GM19240 (cell line): ENCODE measurements around the gene SCD.
"Not testable (repeated sequence)": the region's sequence is repeated elsewhere in the genome, so short reads cannot be mapped to it uniquely, and the experiment has no call there.

Experiments
- DNase-seq: peaks from one replicate; pipeline ENCODE4 v3.0.0; 2011; ENCODE audit warnings: low spot score; ENCODE audit not compliant: insufficient read length

The SCD gene

DNA sequence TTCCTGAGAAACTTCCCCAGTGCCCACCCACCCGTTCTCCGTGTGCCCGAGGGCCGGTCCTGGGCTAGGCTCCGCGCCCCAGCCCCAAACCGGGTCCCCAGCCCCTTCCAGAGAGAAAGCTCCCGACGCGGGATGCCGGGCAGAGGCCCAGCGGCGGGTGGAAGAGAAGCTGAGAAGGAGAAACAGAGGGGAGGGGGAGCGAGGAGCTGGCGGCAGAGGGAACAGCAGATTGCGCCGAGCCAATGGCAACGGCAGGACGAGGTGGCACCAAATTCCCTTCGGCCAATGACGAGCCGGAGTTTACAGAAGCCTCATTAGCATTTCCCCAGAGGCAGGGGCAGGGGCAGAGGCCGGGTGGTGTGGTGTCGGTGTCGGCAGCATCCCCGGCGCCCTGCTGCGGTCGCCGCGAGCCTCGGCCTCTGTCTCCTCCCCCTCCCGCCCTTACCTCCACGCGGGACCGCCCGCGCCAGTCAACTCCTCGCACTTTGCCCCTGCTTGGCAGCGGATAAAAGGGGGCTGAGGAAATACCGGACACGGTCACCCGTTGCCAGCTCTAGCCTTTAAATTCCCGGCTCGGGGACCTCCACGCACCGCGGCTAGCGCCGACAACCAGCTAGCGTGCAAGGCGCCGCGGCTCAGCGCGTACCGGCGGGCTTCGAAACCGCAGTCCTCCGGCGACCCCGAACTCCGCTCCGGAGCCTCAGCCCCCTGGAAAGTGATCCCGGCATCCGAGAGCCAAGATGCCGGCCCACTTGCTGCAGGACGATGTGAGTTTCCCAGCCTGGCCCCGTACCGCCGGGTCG is at the start of gene SCD:
TSS of gene SCD (plus strand) at position 469 of the 803 bp plus-strand sequence. CDS start at position 741, 272 bp downstream.
- peak; percentile 76 for DNase-seq

GRCh38 chr10:100297242-100297641 is 49.8 kb upstream of the SCD start:
- no peak for DNase-seq

- DNase-seq = not testable (repeated sequence)
Measured at GRCh38 chr10:100301123-100301522, 45.9 kb upstream of the SCD start.

DNA sequence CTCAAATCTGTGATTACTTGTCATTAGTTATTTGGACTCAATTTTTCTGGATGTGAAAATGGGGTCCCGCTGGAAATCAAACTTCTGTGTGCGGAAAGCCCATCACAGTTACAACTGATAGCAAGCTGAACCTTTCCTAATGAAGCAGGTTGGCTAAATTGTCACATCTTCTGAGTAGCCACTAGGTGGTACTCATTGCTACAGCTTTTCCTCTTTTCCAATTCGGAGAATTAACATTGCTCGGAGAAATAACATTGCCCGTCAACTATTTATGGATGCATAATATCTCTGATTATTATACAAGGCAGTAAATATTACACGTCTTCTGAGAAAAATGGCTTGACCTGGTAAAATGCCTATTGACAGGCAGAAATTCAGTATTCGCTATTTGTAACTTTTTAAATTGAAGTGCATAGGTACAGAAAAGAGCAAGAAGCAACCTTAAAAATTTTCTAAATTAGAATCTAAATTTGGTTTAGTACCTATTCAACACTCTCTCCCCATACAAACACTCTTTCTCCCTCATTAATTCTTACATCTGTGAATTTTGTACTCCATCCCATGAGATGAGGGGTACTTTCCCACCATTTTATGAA is 43.2 kb upstream of the SCD start:
- no peak for DNase-seq

DNA sequence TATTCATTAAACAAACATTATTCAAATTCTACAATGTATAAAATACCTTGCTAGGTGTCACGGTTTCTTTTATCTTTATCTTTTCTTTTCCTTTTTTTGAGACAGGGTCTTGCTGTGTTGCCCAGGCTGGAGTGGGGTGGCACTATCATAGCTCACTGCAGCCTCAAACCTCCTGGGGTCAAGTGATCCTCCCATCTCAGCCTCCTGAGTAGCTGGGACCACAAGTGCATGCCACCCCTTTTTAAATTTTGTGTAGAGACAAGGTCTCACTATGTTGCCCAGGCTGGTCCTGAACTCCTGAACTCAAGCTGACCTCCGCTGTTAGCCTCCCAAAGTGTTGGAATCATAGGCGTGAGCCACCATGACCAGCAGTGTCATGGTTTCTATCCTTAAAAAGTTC is 42.6 kb upstream of the SCD start:
- no peak for DNase-seq

DNA sequence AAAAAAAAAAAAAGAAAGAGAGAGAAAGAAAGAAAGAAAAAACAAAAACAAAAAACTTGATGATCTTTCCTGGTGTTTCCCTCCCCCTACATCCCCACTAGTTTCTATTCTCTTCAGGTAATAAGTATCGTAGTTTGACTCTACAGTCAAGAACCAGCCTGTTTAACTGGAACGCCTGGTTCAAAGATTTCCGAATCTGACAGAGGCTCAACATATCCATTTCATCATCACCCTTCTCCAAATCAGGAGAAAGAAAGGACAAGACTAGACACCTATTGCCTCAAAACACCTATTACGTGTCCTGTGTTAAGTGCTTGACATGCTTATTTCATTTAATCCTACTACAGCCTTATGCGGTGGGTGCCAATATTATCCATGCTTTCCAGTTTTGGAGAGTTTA is 40.2 kb upstream of the SCD start:
- DNase-seq = no peak

DNA sequence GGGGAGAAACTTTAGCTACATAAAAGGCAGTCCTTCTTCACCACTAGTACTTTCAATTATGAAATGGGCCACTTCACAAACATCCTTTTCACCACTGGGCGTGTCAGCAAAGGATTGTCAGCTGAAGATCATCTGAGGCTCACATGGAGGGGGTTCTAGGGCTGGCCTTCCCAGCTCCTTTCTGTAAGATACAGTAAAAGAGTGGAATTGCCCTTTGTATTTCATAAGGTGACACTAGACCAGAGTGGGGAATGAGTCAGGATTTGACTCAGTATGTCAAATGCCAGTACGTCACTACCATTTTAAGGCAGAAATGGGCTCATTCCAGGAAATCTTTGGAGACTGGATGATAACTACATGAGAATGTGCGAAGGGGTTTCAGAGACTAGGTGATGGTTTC is 39.3 kb upstream of the SCD start:
- no peak for DNase-seq

DNA sequence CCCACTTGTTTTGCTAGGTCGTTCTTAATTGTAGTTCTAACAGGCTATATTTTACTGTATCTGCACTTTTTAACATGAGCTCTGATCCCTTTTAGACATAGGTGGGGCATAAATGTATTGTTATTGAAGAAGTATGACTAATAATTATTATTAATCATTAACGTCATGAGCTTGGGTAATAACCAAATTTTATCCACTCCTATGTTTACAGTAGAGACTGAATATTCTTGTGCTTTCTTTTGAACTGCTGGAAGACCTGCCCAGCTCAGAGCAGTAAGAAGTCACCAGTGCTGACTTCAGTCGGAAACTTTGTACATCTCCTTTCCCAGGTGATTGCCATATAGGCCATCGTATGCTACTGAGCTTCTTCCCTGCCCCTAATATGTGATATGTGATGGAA is 35.7 kb upstream of the SCD start:
- no peak for DNase-seq

DNA sequence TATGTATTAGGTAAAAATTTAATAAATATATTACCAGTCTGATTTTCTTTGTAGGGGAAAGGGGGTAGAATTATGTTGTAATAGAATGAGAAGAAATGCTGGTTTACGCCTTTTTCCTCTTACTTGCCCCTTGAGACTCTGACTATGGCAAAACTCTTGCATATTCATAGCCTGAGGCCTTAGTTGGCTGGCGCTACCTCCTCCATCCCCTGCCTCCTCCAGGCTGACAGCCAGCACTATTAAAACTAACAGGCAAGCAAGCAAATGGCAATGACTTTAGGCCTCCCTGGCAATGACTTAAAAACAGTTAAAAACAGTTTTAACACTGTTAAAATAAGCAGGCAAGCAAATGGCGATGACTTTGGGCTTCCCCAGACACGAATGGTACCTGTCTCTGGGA is 31.4 kb upstream of the SCD start:
- DNase-seq = no peak

- no peak for DNase-seq
Measured at GRCh38 chr10:100318207-100318606, 28.8 kb upstream of the SCD start.

GRCh38 chr10:100319707-100320402 is 27.2 kb upstream of the SCD start:
- DNase-seq = no peak

GRCh38 chr10:100325158-100325557 is 21.9 kb upstream of the SCD start:
- no peak for DNase-seq

DNA sequence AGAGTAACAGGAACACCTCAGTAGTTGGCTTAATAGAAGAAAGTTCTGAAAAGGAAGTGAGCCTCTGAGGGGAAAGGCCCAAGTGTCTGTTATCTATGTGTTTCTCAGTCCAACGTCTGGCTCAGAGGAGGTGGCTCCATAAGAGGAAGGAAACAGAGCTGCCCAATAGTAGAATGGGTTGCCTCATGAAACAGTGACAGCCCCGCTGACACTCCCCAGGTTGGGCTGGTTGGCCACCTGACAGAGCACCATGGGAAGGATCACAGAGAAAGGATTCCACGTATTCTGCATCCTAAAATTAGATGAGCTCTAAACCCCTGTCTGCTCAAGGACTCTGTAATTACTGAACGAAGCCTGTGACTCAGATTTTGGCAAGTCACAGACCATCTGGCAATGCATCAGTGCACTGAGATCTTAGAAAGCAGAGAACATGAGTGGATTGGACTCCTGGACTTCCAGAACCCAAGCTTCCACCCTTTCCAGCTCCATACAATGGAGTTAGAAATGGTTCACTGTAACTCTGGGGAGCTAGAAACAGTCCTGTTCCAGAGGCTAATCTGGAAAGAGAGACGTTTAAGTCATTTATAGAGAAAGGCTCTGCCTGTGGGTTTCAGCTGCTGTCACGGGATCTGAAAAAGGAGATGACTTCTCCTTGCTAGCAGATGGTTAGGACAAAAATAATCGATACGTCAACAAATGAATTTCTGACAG is 19.9 kb upstream of the SCD start:
- peak; percentile 79 for DNase-seq

GRCh38 chr10:100327718-100328009 is 19.4 kb upstream of the SCD start:
- no peak for DNase-seq

GRCh38 chr10:100328198-100328597 is 18.8 kb upstream of the SCD start:
- no peak for DNase-seq

GRCh38 chr10:100330079-100330478 is 17.0 kb upstream of the SCD start, which contains the start of gene PKD2L1:
Gene PKD2L1, minus strand, starts transcription at chr10:100330228. Its CDS starts 125 bp downstream, at chr10:100330103.
- no peak for DNase-seq

GRCh38 chr10:100333106-100333505 is 13.9 kb upstream of the SCD start:
- DNase-seq = no peak

DNA sequence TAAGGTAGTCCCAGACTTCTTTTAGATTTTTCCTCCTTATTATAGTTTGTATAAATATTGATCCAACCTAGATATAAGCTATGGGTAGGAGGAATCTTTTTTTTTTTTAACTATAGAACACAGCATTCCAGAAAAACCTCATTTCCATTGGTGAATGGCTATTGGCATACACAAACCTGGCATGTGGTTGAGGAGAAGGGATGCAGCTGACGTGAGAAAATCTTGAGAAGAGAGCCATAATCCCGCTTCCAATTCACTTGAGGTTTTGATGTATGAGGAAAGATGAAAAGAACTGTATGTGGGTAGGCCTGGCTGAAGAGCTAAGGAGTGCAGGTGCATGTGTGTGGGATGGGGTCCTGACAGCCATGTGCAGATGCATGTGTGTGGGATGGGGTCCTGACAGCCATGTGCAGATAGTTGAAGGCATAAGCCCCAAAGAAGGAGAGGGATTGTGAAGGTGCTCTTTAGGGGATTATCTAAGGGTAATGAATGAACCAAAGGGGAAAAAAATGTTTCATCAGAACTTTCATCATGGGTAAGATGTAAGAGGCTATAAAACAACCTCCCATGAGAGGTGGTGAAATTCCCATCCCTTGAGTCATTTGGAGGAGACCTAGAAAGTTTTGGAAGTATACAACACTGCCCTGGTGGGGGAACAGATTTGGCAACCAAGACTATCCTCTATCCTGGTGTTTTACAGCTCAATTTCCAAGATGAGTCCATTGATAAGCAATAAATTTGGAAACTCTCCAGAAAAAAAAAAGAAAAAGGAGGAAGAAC is 13.2 kb upstream of the SCD start:
- no peak for DNase-seq

- DNase-seq = no peak
Measured at GRCh38 chr10:100334762-100335161, 12.3 kb upstream of the SCD start.

DNA sequence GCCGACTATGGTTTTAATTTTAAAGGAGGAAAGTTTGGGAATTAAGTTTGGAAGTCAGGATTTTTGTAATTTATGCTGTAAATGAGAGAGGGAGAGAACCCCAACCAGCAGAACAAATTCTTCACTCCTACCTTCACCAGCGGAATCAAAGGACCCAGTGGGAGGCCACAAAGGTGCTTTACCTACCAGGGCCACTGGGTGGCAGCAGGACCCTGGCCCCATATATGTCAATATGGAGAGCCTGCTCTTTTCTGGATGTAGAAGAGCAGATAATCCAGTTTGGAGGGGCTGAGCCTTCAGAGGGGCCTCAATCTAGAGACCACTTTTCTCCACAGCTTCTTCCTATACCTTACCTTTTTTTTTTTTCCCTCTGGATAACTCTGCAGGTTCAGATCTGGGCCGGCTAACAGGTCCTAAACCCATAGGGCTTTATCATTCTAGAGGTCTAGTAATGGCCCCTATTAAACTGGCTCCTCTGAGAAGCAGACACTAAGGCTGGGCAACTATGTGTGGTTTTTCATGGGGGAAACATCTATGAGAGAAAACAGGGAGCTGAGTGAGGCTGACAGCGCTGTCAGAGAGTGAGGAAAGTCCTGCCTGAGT is 8.5 kb upstream of the SCD start:
- peak; percentile 56 for DNase-seq

DNA sequence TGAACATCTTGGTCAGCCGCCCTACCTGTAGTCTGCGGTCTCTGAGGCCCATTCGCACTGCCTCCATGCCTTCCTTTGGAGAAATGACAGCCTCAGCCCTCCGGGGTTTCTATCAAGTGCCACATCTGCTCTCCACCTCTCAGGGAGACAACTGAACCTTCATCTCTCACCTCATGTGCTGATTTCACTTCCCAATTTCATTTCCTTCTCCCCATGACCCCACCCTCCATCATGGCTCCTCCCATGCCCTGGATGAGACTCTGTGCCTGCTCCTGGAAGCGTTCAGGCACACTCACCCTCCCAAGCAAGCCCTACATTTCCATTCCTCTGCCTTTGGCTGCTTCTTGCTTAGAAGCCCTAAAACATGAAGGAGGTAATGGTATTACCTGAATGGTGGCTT is 7.8 kb upstream of the SCD start:
- no peak for DNase-seq
